CD4-positive, alpha-beta T cell (primary cell): ENCODE results near the gene EMX1. TPM values are rescaled to one million over a fixed set of nuclear protein-coding genes. Genes with fewer than 3 reads are reported as not detected.

Experiments used
- ATAC-seq: fragments of 200-7000 bp; cut with Tn5 transposase; one replicate; pipeline ENCODE4 v1.10.0; 2022; ENCODE audit warnings: mild to moderate bottlenecking; ENCODE audit not compliant: poor library complexity
- CTCF ChIA-PET: fragments of 350-600 bp; sonication (Branson Sonifier 250); formaldehyde crosslinking; loops from one replicate; lab custom pipeline; 2021; ENCODE audit warnings: antibody characterized with exemption, inconsistent platforms; lab: Charles Lee
- POLR2A ChIA-PET: fragments of 350-600 bp; sonication (Branson Sonifier 250); formaldehyde crosslinking; loops from one replicate; lab custom pipeline; 2021; ENCODE audit warnings: antibody characterized with exemption, inconsistent platforms; lab: Charles Lee
- DNase-seq, 14 experiments: peaks; one replicate each; pipeline ENCODE4 v3.0.0-alpha.2; 2013 to 2020; ENCODE audit warnings: mixed read lengths in 2 of 14
- H3K27ac ChIP-seq, 2 donors: one replicate each; pipeline versions ENCODE4 v1.5.1 to v1.7.0; 2013; ENCODE audit warnings: low read length in 2 of 2, low read depth in 1 of 2, mild to moderate bottlenecking in 1 of 2
- H3K27me3 ChIP-seq, 2 experiments: 1 replicate in 1 of 2; 2 replicates in 1 of 2; pipeline versions ENCODE4 v1.6.1 to v1.7.0; 2013; ENCODE audit warnings: low read length in 2 of 2, control low read depth in 1 of 2, mild to moderate bottlenecking in 1 of 2, moderate library complexity in 1 of 2; ENCODE audit not compliant: insufficient read depth in 2 of 2, control insufficient read depth in 1 of 2
- H3K36me3 ChIP-seq: one replicate; pipeline ENCODE4 v1.6.1; 2013; ENCODE audit warnings: low read length, control low read depth; ENCODE audit not compliant: insufficient read depth
- H3K4me1 ChIP-seq: one replicate; pipeline ENCODE4 v1.6.1; 2013; ENCODE audit warnings: low read length, control low read depth; ENCODE audit not compliant: insufficient read depth
- H3K4me3 ChIP-seq: one replicate; pipeline ENCODE4 v1.5.1; 2013; ENCODE audit warnings: mild to moderate bottlenecking, low read length, moderate library complexity
- H3K9me3 ChIP-seq, 2 experiments: 1 replicate in 1 of 2; 2 replicates in 1 of 2; pipeline versions ENCODE4 v1.6.1 to v1.7.0; 2013; ENCODE audit warnings: low read length in 2 of 2, mild to moderate bottlenecking in 2 of 2, control low read depth in 1 of 2, moderate library complexity in 1 of 2; ENCODE audit not compliant: control insufficient read depth in 1 of 2, insufficient read depth in 1 of 2
- H3K27ac Mint-ChIP-seq: one replicate; pipeline ENCODE4 v1.8.0; 2020; ENCODE audit warnings: mixed read lengths
- H3K27me3 Mint-ChIP-seq: one replicate; pipeline ENCODE4 v1.8.0; 2021; ENCODE audit warnings: mixed read lengths
- H3K36me3 Mint-ChIP-seq: one replicate; pipeline ENCODE4 v1.8.0; 2021; ENCODE audit warnings: low read depth, mixed read lengths
- H3K4me1 Mint-ChIP-seq: one replicate; pipeline ENCODE4 v1.8.0; 2021; ENCODE audit warnings: low read depth, mixed read lengths
- H3K4me3 Mint-ChIP-seq: one replicate; pipeline ENCODE4 v1.8.0; 2020; ENCODE audit warnings: mild to moderate bottlenecking, mixed read lengths
- H3K9me3 Mint-ChIP-seq: one replicate; pipeline ENCODE4 v1.8.0; 2020; ENCODE audit warnings: mixed read lengths
- intact Hi-C, 2 experiments: fragments of 100-400 bp; cut with DNase I in 1 of 2; cut with micrococcal nuclease in 1 of 2; formaldehyde crosslinking; loops; one replicate each; pipeline versions ENCODE4 v1.15.1 to v1.9.0; 2023 to 2025; cut with DNase I, micrococcal nuclease
- total RNA-seq, 174 experiments: library from RNA in 2 of 174; stranded (reverse) in 2 of 174; gene quantifications; one replicate each; pipeline ENCODE4 v1.2.3 and lab custom pipeline; 2021 to 2026
- TF ChIP-seq, protein P1 (sequence below): fragments of 200-600 bp; IDR thresholded peaks from one replicate; pipeline ENCODE4 v1.8.0; 2022; ENCODE audit warnings: antibody characterized with exemption, mild to moderate bottlenecking

Gene EMX1
- total RNA-seq, 2 experiments from 2014 or later: not detected

DNA sequence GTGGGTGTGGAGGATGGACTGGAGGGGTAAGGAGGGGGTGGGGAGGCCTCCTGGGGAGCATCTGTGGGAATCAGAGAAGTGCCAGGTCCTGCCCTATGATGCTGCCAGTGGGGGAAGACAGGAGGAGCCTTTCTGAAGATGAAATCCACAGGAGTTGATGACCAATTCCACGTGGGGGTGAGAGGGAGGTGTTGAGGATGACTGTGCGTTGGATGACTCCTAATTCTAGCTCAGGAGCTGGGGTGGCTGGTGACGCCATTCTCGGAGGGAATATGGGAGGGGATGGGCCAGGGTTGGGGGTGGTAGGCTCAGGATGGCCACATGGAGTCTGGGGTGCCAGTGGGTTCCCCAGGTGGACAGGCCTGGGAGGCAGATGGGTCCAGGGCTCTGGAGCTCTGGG, 32.3 kb downstream of the EMX1 start:
- Histone ChIP-seq H3K27ac (no peak overlapping the region), H3K27me3 (no peaks in the 10 kb centered on the region), H3K36me3 (no peaks in the 10 kb centered on the region), H3K9me3 (no peaks in the 10 kb centered on the region), H3K4me1 (peaks cover 17% of the 10 kb centered on the region), H3K4me3 (no peak overlapping the region)
- TF ChIP-seq, protein P1, sequence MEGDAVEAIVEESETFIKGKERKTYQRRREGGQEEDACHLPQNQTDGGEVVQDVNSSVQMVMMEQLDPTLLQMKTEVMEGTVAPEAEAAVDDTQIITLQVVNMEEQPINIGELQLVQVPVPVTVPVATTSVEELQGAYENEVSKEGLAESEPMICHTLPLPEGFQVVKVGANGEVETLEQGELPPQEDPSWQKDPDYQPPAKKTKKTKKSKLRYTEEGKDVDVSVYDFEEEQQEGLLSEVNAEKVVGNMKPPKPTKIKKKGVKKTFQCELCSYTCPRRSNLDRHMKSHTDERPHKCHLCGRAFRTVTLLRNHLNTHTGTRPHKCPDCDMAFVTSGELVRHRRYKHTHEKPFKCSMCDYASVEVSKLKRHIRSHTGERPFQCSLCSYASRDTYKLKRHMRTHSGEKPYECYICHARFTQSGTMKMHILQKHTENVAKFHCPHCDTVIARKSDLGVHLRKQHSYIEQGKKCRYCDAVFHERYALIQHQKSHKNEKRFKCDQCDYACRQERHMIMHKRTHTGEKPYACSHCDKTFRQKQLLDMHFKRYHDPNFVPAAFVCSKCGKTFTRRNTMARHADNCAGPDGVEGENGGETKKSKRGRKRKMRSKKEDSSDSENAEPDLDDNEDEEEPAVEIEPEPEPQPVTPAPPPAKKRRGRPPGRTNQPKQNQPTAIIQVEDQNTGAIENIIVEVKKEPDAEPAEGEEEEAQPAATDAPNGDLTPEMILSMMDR: no peak
- no peak for DNase-seq
- no peak overlapping the region for H3K4me3 Mint-ChIP-seq
- ATAC-seq: no peak
- no peaks in the 10 kb centered on the region for H3K27me3 Mint-ChIP-seq
- no peaks in the 10 kb centered on the region for H3K9me3 Mint-ChIP-seq
- peaks cover 14% of the 10 kb centered on the region for H3K4me1 Mint-ChIP-seq
- H3K27ac Mint-ChIP-seq: no peak overlapping the region
- POLR2A ChIA-PET: no interaction called here
- CTCF ChIA-PET: no interaction called here
- intact Hi-C loops: no loop called here
- no peaks in the 10 kb centered on the region for H3K36me3 Mint-ChIP-seq

- intact Hi-C loops: no loop called here
- Histone ChIP-seq H3K4me3 (no peak overlapping the region), H3K4me1 (peaks cover 27% of the 10 kb centered on the region), H3K27ac (no peak overlapping the region), H3K36me3 (no peaks in the 10 kb centered on the region), H3K27me3 (no peaks in the 10 kb centered on the region), H3K9me3 (no peaks in the 10 kb centered on the region)
- no peaks in the 10 kb centered on the region for H3K9me3 Mint-ChIP-seq
- ATAC-seq: no peak
- CTCF ChIA-PET: no interaction called here
- TF ChIP-seq, protein P1: no peak
- no peak for DNase-seq
- H3K36me3 Mint-ChIP-seq: no peaks in the 10 kb centered on the region
- peaks cover 19% of the 10 kb centered on the region for H3K4me1 Mint-ChIP-seq
- no peak overlapping the region for H3K4me3 Mint-ChIP-seq
- no peaks in the 10 kb centered on the region for H3K27me3 Mint-ChIP-seq
- POLR2A ChIA-PET: no interaction called here
- no peak overlapping the region for H3K27ac Mint-ChIP-seq
Measured at GRCh38 chr2:72950558-72951255, 33.4 kb downstream of the EMX1 start.

- Mint-ChIP-seq H3K9me3 (no peaks in the 10 kb centered on the region), H3K27me3 (no peaks in the 10 kb centered on the region), H3K4me1 (peaks cover 19% of the 10 kb centered on the region), H3K36me3 (no peaks in the 10 kb centered on the region), H3K4me3 (no peak overlapping the region), H3K27ac (no peak overlapping the region)
- Histone ChIP-seq H3K36me3 (no peaks in the 10 kb centered on the region), H3K27me3 (no peaks in the 10 kb centered on the region), H3K4me1 (peaks cover 27% of the 10 kb centered on the region), H3K4me3 (no peak overlapping the region), H3K27ac (no peak overlapping the region), H3K9me3 (no peaks in the 10 kb centered on the region)
- POLR2A ChIA-PET: no interaction called here
- DNase-seq: no peak
- TF ChIP-seq, protein P1: no peak
- CTCF ChIA-PET: no interaction called here
- ATAC-seq: no peak
- intact Hi-C loops: no loop called here
Measured at GRCh38 chr2:72951303-72952095, 34.2 kb downstream of the EMX1 start.
